GM04503 (cell line): Measurements from ENCODE around the gene PTGES2.
"Not testable (repeated sequence)": the region's sequence is repeated elsewhere in the genome, so short reads cannot be mapped to it uniquely, and the experiment has no call there.

Source experiments
- DNase-seq: peaks from one replicate; pipeline ENCODE4 v3.0.0-alpha.2; 2012; ENCODE audit warnings: low read depth

The PTGES2 gene

GRCh38 chr9:128136816-128137793 is 9.6 kb upstream of the PTGES2 start:
- DNase-seq: peak; percentile 50

- not testable (repeated sequence) for DNase-seq
Measured at GRCh38 chr9:128135561-128135960, 8.0 kb upstream of the PTGES2 start.

- DNase-seq: not testable (repeated sequence)
Measured at GRCh38 chr9:128132139-128132538, 4.6 kb upstream of the PTGES2 start.

- not testable (repeated sequence) for DNase-seq
Measured at GRCh38 chr9:128131346-128131745, 3.8 kb upstream of the PTGES2 start.

GRCh38 chr9:128130651-128131050 is 3.1 kb upstream of the PTGES2 start:
- DNase-seq: not testable (repeated sequence)

- not testable (repeated sequence) for DNase-seq
Measured at GRCh38 chr9:128129976-128130590, 2.6 kb upstream of the PTGES2 start.

GRCh38 chr9:128128836-128129590 is 1.5 kb upstream of the PTGES2 start:
- no peak for DNase-seq

GRCh38 chr9:128127990-128128835 is 684 bp upstream of the PTGES2 start:
- DNase-seq: peak; percentile 59

- DNase-seq: no peak
Measured at GRCh38 chr9:128125580-128126354, 1.8 kb downstream of the PTGES2 start.

- no peak for DNase-seq
Measured at GRCh38 chr9:128124873-128125579, 2.5 kb downstream of the PTGES2 start.

GRCh38 chr9:128124451-128124850 is 3.1 kb downstream of the PTGES2 start:
- no peak for DNase-seq

GRCh38 chr9:128123451-128124080 is 4.0 kb downstream of the PTGES2 start:
- no peak for DNase-seq

- DNase-seq: no peak
Measured at GRCh38 chr9:128122809-128123175, 4.7 kb downstream of the PTGES2 start.

- no peak for DNase-seq
Measured at GRCh38 chr9:128121924-128122808, 5.4 kb downstream of the PTGES2 start.

GRCh38 chr9:128121466-128121810 is 6.1 kb downstream of the PTGES2 start:
- DNase-seq: no peak

GRCh38 chr9:128120741-128121465 is 6.6 kb downstream of the PTGES2 start:
- DNase-seq: no peak

GRCh38 chr9:128120061-128120740 is 7.3 kb downstream of the PTGES2 start:
- DNase-seq: no peak
